HG03378 (cell line): ENCODE results near the gene MOK.
"Not testable (repeated sequence)": the region's sequence is repeated elsewhere in the genome, so short reads cannot be mapped to it uniquely, and the experiment has no call there.

Experiments used
- ATAC-seq: cut with Tn5 transposase; IDR thresholded peaks from one replicate; pipeline ENCODE4 v1.9.1; 2021; ENCODE audit warnings: mild to moderate bottlenecking, moderate library complexity; ENCODE audit not compliant: unreplicated experiment

MOK gene

GRCh38 chr14:102321456-102322422 lies 16.8 kb upstream of the MOK start:
- ATAC-seq, result no peak

GRCh38 chr14:102320671-102321455 lies 15.9 kb upstream of the MOK start:
- ATAC-seq, result no peak

GRCh38 chr14:102320033-102320660 lies 15.2 kb upstream of the MOK start:
- ATAC-seq, result no peak

- peak; percentile 38 for ATAC-seq
Measured at GRCh38 chr14:102319351-102320032, 14.5 kb upstream of the MOK start, which contains the start of gene ZNF839. Gene ZNF839, plus strand, starts transcription at chr14:102319746. Its CDS starts 20 bp downstream, at chr14:102319766.

- ATAC-seq, result no peak
Measured at GRCh38 chr14:102318781-102319276, 13.9 kb upstream of the MOK start.

GRCh38 chr14:102317564-102318248 lies 12.7 kb upstream of the MOK start:
- no peak for ATAC-seq

- ATAC-seq, result peak; percentile 52
Measured at GRCh38 chr14:102316743-102317563, 12.0 kb upstream of the MOK start.

GRCh38 chr14:102316338-102316742 lies 11.4 kb upstream of the MOK start:
- no peak for ATAC-seq

- no peak for ATAC-seq
Measured at GRCh38 chr14:102315121-102315520, 10.2 kb upstream of the MOK start.

- peak; percentile 42 for ATAC-seq
Measured at GRCh38 chr14:102314242-102315011, 9.5 kb upstream of the MOK start.

GRCh38 chr14:102303664-102304063 lies 1.3 kb downstream of the MOK start:
- no peak for ATAC-seq

- ATAC-seq, result not testable (repeated sequence)
Measured at GRCh38 chr14:102298303-102299070, 6.5 kb downstream of the MOK start.

- ATAC-seq, result no peak
Measured at GRCh38 chr14:102297436-102298170, 7.4 kb downstream of the MOK start.

GRCh38 chr14:102295270-102295669 lies 9.7 kb downstream of the MOK start:
- ATAC-seq, result no peak

GRCh38 chr14:102293781-102294180 lies 11.2 kb downstream of the MOK start:
- ATAC-seq, result no peak

- no peak for ATAC-seq
Measured at GRCh38 chr14:102292441-102292840, 12.5 kb downstream of the MOK start.

- no peak for ATAC-seq
Measured at GRCh38 chr14:102288139-102288538, 16.8 kb downstream of the MOK start.
